GM23338 (cell line): Measurements from ENCODE around the gene CYP11A1. TPM values are rescaled to one million over a fixed set of nuclear protein-coding genes. Genes with fewer than 3 reads are reported as not detected.

ENCODE experiments used
- ATAC-seq: fragments of 200-7000 bp; cut with Tn5 transposase; 3 replicates; pipeline ENCODE4 v1.9.1; 2020
- DNase-seq: peaks from one replicate; pipeline ENCODE4 v3.0.0-alpha.2; 2015; ENCODE audit warnings: low spot score
- H2AFZ ChIP-seq: fragments of 200-600 bp; sonication (generic); 2 replicates; pipeline ENCODE4 v1.8.0; 2016; ENCODE audit warnings: antibody characterized with exemption, mild to moderate bottlenecking, moderate library complexity
- H3F3A ChIP-seq: fragments of 200-600 bp; sonication (generic); replicated peaks from 2 replicates; pipeline ENCODE4 v1.8.0; 2017; ENCODE audit warnings: antibody characterized with exemption, mixed run types, low read depth
- H3K27ac ChIP-seq: fragments of 200-600 bp; sonication (generic); 2 replicates; pipeline ENCODE4 v1.6.1; 2016; ENCODE audit warnings: low read depth
- H3K27me3 ChIP-seq: fragments of 200-600 bp; sonication (generic); 2 replicates; pipeline ENCODE4 v1.8.0; 2016; ENCODE audit warnings: mild to moderate bottlenecking, mixed run types, moderate library complexity; ENCODE audit not compliant: insufficient read depth
- H3K36me3 ChIP-seq: fragments of 200-600 bp; sonication (generic); 2 replicates; pipeline ENCODE4 v1.8.0; 2016; ENCODE audit warnings: mild to moderate bottlenecking; ENCODE audit not compliant: insufficient read depth
- H3K4me1 ChIP-seq: fragments of 200-600 bp; sonication (generic); 2 replicates; pipeline ENCODE4 v1.8.0; 2016; ENCODE audit warnings: mild to moderate bottlenecking, moderate library complexity; ENCODE audit not compliant: insufficient read depth
- H3K4me2 ChIP-seq: fragments of 200-600 bp; sonication (generic); 2 replicates; pipeline ENCODE4 v1.7.1; 2017; ENCODE audit warnings: mixed run types
- H3K4me3 ChIP-seq: fragments of 200-600 bp; sonication (generic); 2 replicates; pipeline ENCODE4 v1.6.1; 2016; ENCODE audit warnings: mixed run types
- H3K79me2 ChIP-seq: fragments of 200-600 bp; sonication (generic); replicated peaks from 2 replicates; pipeline ENCODE4 v1.8.0; 2017; ENCODE audit warnings: mild to moderate bottlenecking; ENCODE audit not compliant: insufficient read depth
- H3K9me2 ChIP-seq: fragments of 200-600 bp; sonication (generic); 2 replicates; pipeline ENCODE4 v1.8.0; 2017; ENCODE audit not compliant: insufficient read depth
- H4K20me1 ChIP-seq: fragments of 200-600 bp; sonication (generic); replicated peaks from 2 replicates; pipeline ENCODE4 v1.8.0; 2017; ENCODE audit warnings: mild to moderate bottlenecking; ENCODE audit not compliant: insufficient read depth
- H3K27ac Mint-ChIP-seq: 2 replicates; pipeline ENCODE4 v1.8.0; 2020; ENCODE audit warnings: inconsistent platforms, mild to moderate bottlenecking, moderate library complexity, mixed read lengths
- H3K27me3 Mint-ChIP-seq: 3 replicates; pipeline ENCODE4 v1.8.0; 2022; ENCODE audit warnings: low read depth, mild to moderate bottlenecking, moderate library complexity, mixed read lengths, inconsistent platforms; ENCODE audit not compliant: insufficient read depth, poor library complexity
- H3K36me3 Mint-ChIP-seq: 3 replicates; pipeline ENCODE4 v1.8.0; 2021; ENCODE audit warnings: low read depth, mild to moderate bottlenecking, inconsistent platforms, moderate library complexity, mixed read lengths
- H3K4me1 Mint-ChIP-seq: 3 replicates; pipeline ENCODE4 v1.8.0; 2020; ENCODE audit warnings: mild to moderate bottlenecking, inconsistent platforms, mixed read lengths
- H3K4me3 Mint-ChIP-seq: 3 replicates; pipeline ENCODE4 v1.8.0; 2021; ENCODE audit warnings: moderate library complexity, mild to moderate bottlenecking, inconsistent platforms, mixed read lengths
- H3K9me3 Mint-ChIP-seq: 3 replicates; pipeline ENCODE4 v1.8.0; 2020; ENCODE audit warnings: moderate library complexity, mild to moderate bottlenecking, inconsistent platforms, mixed read lengths
- CREB1 ChIP-seq: fragments of 250-450 bp; sonication (Bioruptor Pico); IDR thresholded peaks from 2 replicates; pipeline ENCODE4 v1.5.0; 2020; ENCODE audit warnings: low read depth, mild to moderate bottlenecking, moderate library complexity
- EZH2 ChIP-seq: fragments of 200-600 bp; sonication (generic); IDR thresholded peaks from one replicate; pipeline ENCODE4 v1.8.0; 2017; ENCODE audit warnings: antibody characterized with exemption, mild to moderate bottlenecking, low read depth; ENCODE audit not compliant: unreplicated experiment
- EZH2phosphoT487 ChIP-seq: fragments of 200-600 bp; sonication (generic); IDR thresholded peaks from one replicate; pipeline ENCODE4 v1.8.1; 2018; ENCODE audit warnings: antibody characterized with exemption; ENCODE audit not compliant: unreplicated experiment
- JUNB ChIP-seq: IDR thresholded peaks from one replicate; pipeline ENCODE4 v1.6.1; 2016; ENCODE audit warnings: antibody characterized with exemption; ENCODE audit not compliant: unreplicated experiment
- NANOG ChIP-seq: IDR thresholded peaks from 2 replicates; pipeline ENCODE4 v1.6.1; 2016; ENCODE audit warnings: antibody characterized with exemption, borderline replicate concordance
- POLR2AphosphoS5 ChIP-seq: IDR thresholded peaks from 2 replicates; pipeline ENCODE4 v1.6.1; 2016; ENCODE audit warnings: antibody characterized with exemption, low read depth
- STAT1 ChIP-seq: IDR thresholded peaks from one replicate; pipeline ENCODE4 v1.6.1; 2016; ENCODE audit warnings: antibody characterized with exemption; ENCODE audit not compliant: unreplicated experiment
- ZNF114 ChIP-seq: fragments of 250-450 bp; sonication (Bioruptor Pico); IDR thresholded peaks from 2 replicates; pipeline ENCODE4 v1.5.0; 2020; ENCODE audit warnings: mild to moderate bottlenecking, moderate library complexity
- ZNF331 ChIP-seq: fragments of 250-450 bp; sonication (Bioruptor Pico); IDR thresholded peaks from 2 replicates; pipeline ENCODE4 v1.5.0; 2020; ENCODE audit warnings: low read depth, mild to moderate bottlenecking, moderate library complexity
- ZNF462 ChIP-seq: fragments of 250-450 bp; sonication (Bioruptor Pico); IDR thresholded peaks from 2 replicates; pipeline ENCODE4 v1.5.0; 2020; ENCODE audit warnings: mild to moderate bottlenecking, moderate library complexity
- polyA plus RNA-seq: library from polyadenylated mRNA; unstranded; fragments of >200 nt; fragmentation: Nextera tagmentation; extraction: Ambion mirVana; gene quantifications from 2 replicates; pipeline ENCODE4 v1.2.1, GENCODE V29; 2016
- total RNA-seq: library from RNA; depleted of rRNA; stranded (reverse); fragments of >200 nt; shearing (Covaris generic); gene quantifications from 2 replicates; pipeline ENCODE4 v1.2.3, GENCODE V29; 2014
- TF ChIP-seq, protein P1 (sequence below): IDR thresholded peaks from one replicate; pipeline ENCODE4 v1.6.1; 2018; ENCODE audit warnings: antibody characterized with exemption; ENCODE audit not compliant: unreplicated experiment
- TF ChIP-seq, protein P2 (sequence below): IDR thresholded peaks from 2 replicates; pipeline ENCODE4 v1.6.1; 2016; ENCODE audit warnings: antibody characterized with exemption

The CYP11A1 gene
- total and polyA plus RNA-seq, 2 experiments from 2014 or later = 1.2 to 1.7 TPM

DNA sequence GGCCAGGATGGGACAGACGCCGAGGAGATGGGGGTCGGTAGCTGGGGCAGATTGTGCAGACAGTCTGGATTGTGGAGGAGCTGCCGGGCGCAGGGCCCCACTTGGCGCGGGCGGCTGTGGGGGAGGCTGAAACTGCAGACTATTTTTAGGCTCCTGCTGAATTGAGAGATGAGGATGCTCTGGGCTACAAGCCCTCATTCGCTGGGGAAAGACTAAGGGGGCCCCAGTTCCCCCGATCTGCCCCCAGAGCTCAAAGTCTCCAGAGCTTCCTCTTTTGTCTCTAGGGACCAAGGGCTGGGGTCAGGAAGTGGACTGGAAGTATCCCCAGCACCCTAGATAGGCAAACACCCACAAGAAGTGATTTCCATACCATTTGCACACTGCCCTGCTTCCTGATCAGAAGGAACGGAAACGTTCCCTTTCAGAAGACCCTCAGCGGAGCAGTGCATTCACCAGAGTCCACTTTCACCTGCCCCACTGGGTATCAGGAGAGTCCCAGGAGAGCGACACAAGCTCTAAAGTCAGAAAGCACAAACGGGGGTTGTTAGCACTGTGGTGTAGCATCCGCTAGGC, 36.6 kb upstream of the CYP11A1 start:
- no peak for ATAC-seq
- H3K4me1 ChIP-seq = peaks cover 9% of the 10 kb centered on the region; the same call in 1 of the 2 replicates
- Mint-ChIP-seq H3K36me3 (no peaks in the 10 kb centered on the region), H3K4me3 (no peak overlapping the region), H3K27me3 (peaks cover 12% of the 10 kb centered on the region), H3K27ac (no peak overlapping the region; the same call in 1 of the 2 replicates), H3K4me1 (peaks cover 26% of the 10 kb centered on the region), H3K9me3 (no peaks in the 10 kb centered on the region)
- no peaks in the 10 kb centered on the region for H3K27me3 ChIP-seq
- H3F3A ChIP-seq = no peaks in the 10 kb centered on the region
- no peak overlapping the region for H3K4me3 ChIP-seq
- H3K27ac ChIP-seq = no peak overlapping the region
- DNase-seq = no peak
- no peaks in the 10 kb centered on the region for H3K79me2 ChIP-seq
- no peak overlapping the region for H2AFZ ChIP-seq
- no peaks in the 10 kb centered on the region for H4K20me1 ChIP-seq
- no peaks in the 10 kb centered on the region for H3K36me3 ChIP-seq
- H3K4me2 ChIP-seq = no peak overlapping the region
- no peaks in the 10 kb centered on the region for H3K9me2 ChIP-seq
- TF ChIP-seq, protein P1, sequence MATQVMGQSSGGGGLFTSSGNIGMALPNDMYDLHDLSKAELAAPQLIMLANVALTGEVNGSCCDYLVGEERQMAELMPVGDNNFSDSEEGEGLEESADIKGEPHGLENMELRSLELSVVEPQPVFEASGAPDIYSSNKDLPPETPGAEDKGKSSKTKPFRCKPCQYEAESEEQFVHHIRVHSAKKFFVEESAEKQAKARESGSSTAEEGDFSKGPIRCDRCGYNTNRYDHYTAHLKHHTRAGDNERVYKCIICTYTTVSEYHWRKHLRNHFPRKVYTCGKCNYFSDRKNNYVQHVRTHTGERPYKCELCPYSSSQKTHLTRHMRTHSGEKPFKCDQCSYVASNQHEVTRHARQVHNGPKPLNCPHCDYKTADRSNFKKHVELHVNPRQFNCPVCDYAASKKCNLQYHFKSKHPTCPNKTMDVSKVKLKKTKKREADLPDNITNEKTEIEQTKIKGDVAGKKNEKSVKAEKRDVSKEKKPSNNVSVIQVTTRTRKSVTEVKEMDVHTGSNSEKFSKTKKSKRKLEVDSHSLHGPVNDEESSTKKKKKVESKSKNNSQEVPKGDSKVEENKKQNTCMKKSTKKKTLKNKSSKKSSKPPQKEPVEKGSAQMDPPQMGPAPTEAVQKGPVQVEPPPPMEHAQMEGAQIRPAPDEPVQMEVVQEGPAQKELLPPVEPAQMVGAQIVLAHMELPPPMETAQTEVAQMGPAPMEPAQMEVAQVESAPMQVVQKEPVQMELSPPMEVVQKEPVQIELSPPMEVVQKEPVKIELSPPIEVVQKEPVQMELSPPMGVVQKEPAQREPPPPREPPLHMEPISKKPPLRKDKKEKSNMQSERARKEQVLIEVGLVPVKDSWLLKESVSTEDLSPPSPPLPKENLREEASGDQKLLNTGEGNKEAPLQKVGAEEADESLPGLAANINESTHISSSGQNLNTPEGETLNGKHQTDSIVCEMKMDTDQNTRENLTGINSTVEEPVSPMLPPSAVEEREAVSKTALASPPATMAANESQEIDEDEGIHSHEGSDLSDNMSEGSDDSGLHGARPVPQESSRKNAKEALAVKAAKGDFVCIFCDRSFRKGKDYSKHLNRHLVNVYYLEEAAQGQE = no peak
- no peak for TF ChIP-seq NANOG

GRCh38 chr15:74403588-74403919, 36.1 kb upstream of the CYP11A1 start:
- Histone ChIP-seq H3K4me3 (no peak overlapping the region), H3K27me3 (no peaks in the 10 kb centered on the region), H3K4me2 (no peak overlapping the region), H3K9me2 (no peaks in the 10 kb centered on the region), H3K36me3 (no peaks in the 10 kb centered on the region), H3K27ac (no peak overlapping the region), H3K79me2 (no peaks in the 10 kb centered on the region), H3F3A (no peaks in the 10 kb centered on the region), H3K4me1 (peaks cover 9% of the 10 kb centered on the region; the same call in 1 of the 2 replicates), H2AFZ (no peak overlapping the region), H4K20me1 (no peaks in the 10 kb centered on the region)
- Mint-ChIP-seq H3K36me3 (no peaks in the 10 kb centered on the region), H3K4me1 (peaks cover 26% of the 10 kb centered on the region), H3K27ac (no peak overlapping the region; the same call in 1 of the 2 replicates), H3K9me3 (no peaks in the 10 kb centered on the region), H3K4me3 (no peak overlapping the region; the same call in 2 of the 3 replicates), H3K27me3 (peaks cover 12% of the 10 kb centered on the region)
- DNase-seq (no peak), ATAC-seq (no peak)
- TF ChIP-seq EZH2 (no peak), EZH2phosphoT487 (no peak), ZNF462 (no peak), CREB1 (no peak), STAT1 (no peak), POLR2AphosphoS5 (no peak), ZNF114 (CRISPR knock-in tag) (no peak), JUNB (no peak), ZNF331 (CRISPR knock-in tag) (no peak)
- TF ChIP-seq, protein P2, sequence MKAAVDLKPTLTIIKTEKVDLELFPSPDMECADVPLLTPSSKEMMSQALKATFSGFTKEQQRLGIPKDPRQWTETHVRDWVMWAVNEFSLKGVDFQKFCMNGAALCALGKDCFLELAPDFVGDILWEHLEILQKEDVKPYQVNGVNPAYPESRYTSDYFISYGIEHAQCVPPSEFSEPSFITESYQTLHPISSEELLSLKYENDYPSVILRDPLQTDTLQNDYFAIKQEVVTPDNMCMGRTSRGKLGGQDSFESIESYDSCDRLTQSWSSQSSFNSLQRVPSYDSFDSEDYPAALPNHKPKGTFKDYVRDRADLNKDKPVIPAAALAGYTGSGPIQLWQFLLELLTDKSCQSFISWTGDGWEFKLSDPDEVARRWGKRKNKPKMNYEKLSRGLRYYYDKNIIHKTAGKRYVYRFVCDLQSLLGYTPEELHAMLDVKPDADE = no peak
